Transverse colon (tissue), 4 donors: Measurements from ENCODE around the gene CDC42EP3. TPM values are rescaled to one million over a fixed set of nuclear protein-coding genes. Genes with fewer than 3 reads are reported as not detected.
A peak's percentile ranks its signal among the peaks of the same experiment; 100 is the strongest.

Experiments
- DNase-seq: peaks from one replicate; pipeline ENCODE4 v3.0.0-alpha.2; 2019
- H3K27ac ChIP-seq, 4 donors: fragments of 200-600 bp; sonication (generic); 2 replicates each; pipeline ENCODE4 v1.5.1; 2016 to 2018; ENCODE audit warnings: inconsistent platforms in 4 of 4
- H3K27me3 ChIP-seq: fragments of 200-600 bp; sonication (generic); 2 replicates; pipeline ENCODE4 v1.5.1; 2017; ENCODE audit warnings: inconsistent platforms
- H3K36me3 ChIP-seq, 4 donors: fragments of 200-600 bp; sonication (generic); 2 replicates each; pipeline ENCODE4 v1.5.1; 2017 to 2019; ENCODE audit warnings: inconsistent platforms in 4 of 4
- H3K4me1 ChIP-seq, 4 donors: fragments of 200-600 bp; sonication (generic); 2 replicates each; pipeline ENCODE4 v1.5.1; 2017 to 2020; ENCODE audit warnings: inconsistent platforms in 4 of 4
- H3K4me3 ChIP-seq, 4 donors: fragments of 200-600 bp; sonication (generic); 1 replicate in 1 of 4; 2 replicates in 3 of 4; pipeline versions ENCODE4 v1.5.1 to v1.6.1; 2017 to 2019; ENCODE audit warnings: inconsistent platforms in 4 of 4
- H3K9me3 ChIP-seq, 2 donors: fragments of 200-600 bp; sonication (generic); 2 replicates each; pipeline ENCODE4 v1.5.1; 2017 to 2019; ENCODE audit warnings: inconsistent platforms in 2 of 2
- CTCF ChIP-seq, 5 experiments: fragments of 200-600 bp in 3 of 5; fragments of 450-650 bp in 2 of 5; sonication (generic) in 3 of 5; IDR thresholded peaks; 1 replicate in 2 of 5; 2 replicates in 3 of 5; pipeline ENCODE4 v1.5.1; 2016 to 2017; ENCODE audit warnings: antibody characterized with exemption in 5 of 5, inconsistent platforms in 3 of 5, mild to moderate bottlenecking in 2 of 5, moderate library complexity in 1 of 5
- EP300 ChIP-seq: sonication (generic); formaldehyde crosslinking; IDR thresholded peaks from one replicate; pipeline ENCODE4 v1.6.1; 2017; ENCODE audit warnings: antibody characterized with exemption, low read depth
- POLR2A ChIP-seq: fragments of 450-650 bp; IDR thresholded peaks from one replicate; pipeline ENCODE4 v1.6.1; 2016; ENCODE audit warnings: antibody characterized with exemption, mild to moderate bottlenecking, moderate library complexity
- POLR2AphosphoS5 ChIP-seq, 3 donors: sonication (generic); formaldehyde crosslinking; IDR thresholded peaks; one replicate each; pipeline ENCODE4 v1.6.1; 2016; ENCODE audit warnings: antibody characterized with exemption in 3 of 3
- WGBS, 2 donors: methylation state at CpG; one replicate each; pipeline ENCODE4 v1.1.5; 2018; ENCODE audit warnings: low coverage in 1 of 2; 5-methylcytosine and 5-hydroxymethylcytosine counted together
- in situ Hi-C, 4 donors: fragments of 200-750 bp; cut with MboI; loops; one replicate each; pipeline versions ENCODE4 v1.15.0 to v1.15.1; 2017; ENCODE audit warnings: low sequenced_read_pairs in 3 of 4, low pct_ligation_motif_present in 1 of 4, low pct_unique_long_range_greater_than_20kb in 1 of 4
- intact Hi-C: fragments of 100-400 bp; cut with DNase I; formaldehyde crosslinking; loops from one replicate; pipeline ENCODE4 v1.15.1; 2023; ENCODE audit warnings: low total_unique reads
- total RNA-seq, 4 donors: library from RNA; depleted of rRNA; stranded (reverse); fragments of >200 nt; gene quantifications; one replicate each; pipeline ENCODE4 v1.1.0, GENCODE V29; 2016

Gene CDC42EP3
- total RNA-seq, 4 donors from 2014 or later = 20.6 to 104 (median 31.8) TPM

- H3K27me3 ChIP-seq = no peaks in the 10 kb centered on the region
- no peaks in the 10 kb centered on the region for H3K9me3 ChIP-seq
- 76 to 91% methylated on average over 3 to 5 of the region's 5 CpGs for WGBS, 2 donors
- H3K4me3 ChIP-seq = no peak overlapping the region
- intact Hi-C loops = loop anchor here (10.0 kb wide), 1 partner anchor 493 kb away; no protein-coding TSS in a partner anchor
- TF ChIP-seq EP300 (no peak), POLR2AphosphoS5 (IDR thresholded peaks at IDR 0.05) (no peak), CTCF (IDR thresholded peaks at IDR 0.05) (no peak)
- no peak overlapping the region for H3K27ac ChIP-seq
- H3K4me1 ChIP-seq = peaks cover 0 to 7% (median 2%) of the 10 kb centered on the region in 4 donors
- DNase-seq = no peak
- H3K36me3 ChIP-seq = no peaks in the 10 kb centered on the region
- in situ Hi-C loops = no loop called here
Measured at GRCh38 chr2:37637190-37637860, 34.1 kb downstream of the CDC42EP3 start.

GRCh38 chr2:37636381-37637066 is 34.9 kb downstream of the CDC42EP3 start:
- in situ Hi-C loops = no loop called here
- Histone ChIP-seq H3K9me3 (no peaks in the 10 kb centered on the region), H3K27me3 (no peaks in the 10 kb centered on the region), H3K4me3 (no peak overlapping the region), H3K36me3 (no peaks in the 10 kb centered on the region), H3K4me1 (peaks cover 0 to 4% (median 2%) of the 10 kb centered on the region in 4 donors), H3K27ac (no peak overlapping the region)
- DNase-seq = no peak
- TF ChIP-seq POLR2A (no peak), CTCF (IDR thresholded peaks at IDR 0.05) (no peak), EP300 (no peak)
- WGBS, 2 donors = 81 to 100% methylated on average over 1 to 4 of the region's 4 CpGs
- intact Hi-C loops = loop anchor here (10.0 kb wide), 1 partner anchor 492 kb away; no protein-coding TSS in a partner anchor

- H3K9me3 ChIP-seq = no peaks in the 10 kb centered on the region
- H3K27me3 ChIP-seq = no peaks in the 10 kb centered on the region
- WGBS, 2 donors = 40 to 75% methylated on average over 1 to 8 of the region's 8 CpGs
- TF ChIP-seq CTCF (IDR thresholded peaks at IDR 0.05) = no peak
- no peak for TF ChIP-seq EP300
- TF ChIP-seq POLR2AphosphoS5 (IDR thresholded peaks at IDR 0.05) = no peak
- no peak for TF ChIP-seq POLR2A
- in situ Hi-C loops = no loop called here
- intact Hi-C loops = loop anchor here (10.0 kb wide), 1 partner anchor 491 kb away; no protein-coding TSS in a partner anchor
- DNase-seq = peak; percentile 28
- H3K4me1 ChIP-seq = peaks cover 0 to 3% (median 0%) of the 10 kb centered on the region in 4 donors
- peak overlapping the region in 3 of 4 donors; percentile 11 to 34 (median 28) for H3K27ac ChIP-seq
- H3K4me3 ChIP-seq = no peak overlapping the region
- no peaks in the 10 kb centered on the region for H3K36me3 ChIP-seq
Measured at GRCh38 chr2:37635504-37636380, 35.7 kb downstream of the CDC42EP3 start.
